Astrocyte (in vitro differentiated cells and primary cell): ENCODE results near the gene CCDC91.

Source experiments
- CTCF ChIP-seq: IDR thresholded peaks from 2 replicates; pipeline ENCODE4 v1.5.1; 2011; ENCODE audit warnings: low read depth, mild to moderate bottlenecking, inconsistent platforms, low read length, moderate library complexity; ENCODE audit not compliant: insufficient read depth
- EZH2 ChIP-seq: IDR thresholded peaks from 2 replicates; pipeline ENCODE4 v1.6.1; 2012; ENCODE audit warnings: mild to moderate bottlenecking, low read length, inconsistent platforms; ENCODE audit not compliant: insufficient read depth

- no peak for TF ChIP-seq EZH2
- no peak for TF ChIP-seq CTCF
Measured at GRCh38 chr12:28215021-28215420, 24.8 kb downstream of the CCDC91 start.
